HCT116 (cell line): Measurements from ENCODE around the gene ARID5A. TPM values are rescaled to one million over a fixed set of nuclear protein-coding genes. Genes with fewer than 3 reads are reported as not detected.

Experiments used
- ATAC-seq: fragments of 200-7000 bp; cut with Tn5 transposase; 2 replicates; pipeline ENCODE4 v1.9.1; 2020; ENCODE audit warnings: mild to moderate bottlenecking, moderate library complexity
- BruUV-seq: library from RNA; stranded (reverse); fragments of 400-500 nt; replicated peaks from 2 replicates; lab custom pipeline; 2021; lab: Mats Ljungman, UMichigan
- CTCF ChIA-PET: fragments of 300-600 bp; sonication (Branson Sonifier 250); formaldehyde crosslinking; loops from one replicate; lab custom pipeline; 2021; ENCODE audit warnings: antibody characterized with exemption; lab: Charles Lee
- POLR2A ChIA-PET: fragments of 300-600, 350-600 bp; sonication (Branson Sonifier 250); formaldehyde crosslinking; loops from one replicate; lab custom pipeline; 2021; ENCODE audit warnings: antibody characterized with exemption; lab: Charles Lee
- RAD21 ChIA-PET, 2 experiments: fragments of 300-600 bp; sonication (Branson Sonifier 250); formaldehyde crosslinking; loops; one replicate each; lab custom pipeline; 2023; ENCODE audit warnings: low total read pairs in 2 of 2; ENCODE audit not compliant: uncharacterized antibody in 2 of 2, unreplicated experiment in 2 of 2, low non-redundant PET in 1 of 2; lab: Charles Lee
- DNase-seq: peaks from one replicate; pipeline ENCODE4 v3.0.0-alpha.2; 2010; ENCODE audit warnings: low read depth, low spot score
- H2AFZ ChIP-seq: fragments of 200-600 bp; shearing (Covaris generic), sonication (generic); 2 replicates; pipeline ENCODE4 v1.6.1; 2017; ENCODE audit warnings: low read depth, mixed run types, mixed read lengths, antibody characterized with exemption, low read length; ENCODE audit not compliant: poor library complexity, severe bottlenecking
- H3K27ac ChIP-seq: 2 replicates; pipeline ENCODE4 v1.5.1; 2012; ENCODE audit warnings: low read depth, low read length
- H3K27me3 ChIP-seq: fragments of 200-600 bp; sonication (generic); 2 replicates; pipeline ENCODE4 v1.6.1; 2016; ENCODE audit warnings: mixed run types, low read length, mixed read lengths; ENCODE audit not compliant: insufficient read depth
- H3K36me3 ChIP-seq, 2 experiments: fragments of 200-500 bp in 1 of 2; fragments of 200-600 bp in 1 of 2; sonication (Bioruptor generic) in 1 of 2; sonication (generic) in 1 of 2; 2 replicates each; pipeline versions ENCODE4 v1.5.1 to v1.6.1; 2014 to 2016; ENCODE audit warnings: low read length in 2 of 2, inconsistent platforms in 1 of 2, mixed read lengths in 1 of 2, mixed run types in 1 of 2; ENCODE audit not compliant: insufficient read depth in 2 of 2, control insufficient read depth in 1 of 2
- H3K4me1 ChIP-seq, 2 experiments: fragments of 200-600 bp in 1 of 2; sonication (generic) in 1 of 2; 2 replicates each; pipeline versions ENCODE4 v1.5.1 to v1.6.1; 2012 to 2017; ENCODE audit warnings: low read length in 2 of 2, inconsistent platforms in 1 of 2, mild to moderate bottlenecking in 1 of 2, mixed read lengths in 1 of 2, mixed run types in 1 of 2, moderate library complexity in 1 of 2; ENCODE audit not compliant: insufficient read depth in 2 of 2, control insufficient read depth in 1 of 2
- H3K4me2 ChIP-seq: fragments of 200-600 bp; sonication (generic); 2 replicates; pipeline ENCODE4 v1.6.1; 2017; ENCODE audit warnings: mixed run types, low read length, mixed read lengths
- H3K4me3 ChIP-seq, 2 experiments: fragments of 200-600 bp in 1 of 2; sonication (generic) in 1 of 2; replicated peaks in 1 of 2; 2 replicates each; pipeline ENCODE4 v1.5.1; 2011 to 2016; ENCODE audit warnings: low read length in 2 of 2, control low read depth in 1 of 2, low read depth in 1 of 2, mild to moderate bottlenecking in 1 of 2, mixed read lengths in 1 of 2, mixed run types in 1 of 2
- H3K79me2 ChIP-seq: fragments of 200-600 bp; sonication (generic); 2 replicates; pipeline ENCODE4 v1.6.1; 2017; ENCODE audit warnings: mild to moderate bottlenecking, mixed run types, low read length, moderate library complexity, mixed read lengths; ENCODE audit not compliant: insufficient read depth
- H3K9ac ChIP-seq: fragments of 200-600 bp; sonication (generic); 2 replicates; pipeline ENCODE4 v1.6.1; 2016; ENCODE audit warnings: low read length, mixed read lengths
- H3K9me2 ChIP-seq: fragments of 200-600 bp; sonication (generic), shearing (Covaris generic); 2 replicates; pipeline ENCODE4 v1.6.1; 2017; ENCODE audit warnings: mixed run types, mild to moderate bottlenecking, moderate library complexity; ENCODE audit not compliant: insufficient read depth
- H3K9me3 ChIP-seq, 2 experiments: fragments of 200-500 bp in 1 of 2; fragments of 200-600 bp in 1 of 2; sonication (Bioruptor generic) in 1 of 2; sonication (generic) in 1 of 2; 2 replicates each; pipeline ENCODE4 v1.6.1; 2014 to 2017; ENCODE audit warnings: low read length in 2 of 2, mixed read lengths in 2 of 2, inconsistent platforms in 1 of 2, low read depth in 1 of 2, mild to moderate bottlenecking in 1 of 2, mixed run types in 1 of 2, moderate library complexity in 1 of 2; ENCODE audit not compliant: control insufficient read depth in 1 of 2, insufficient read depth in 1 of 2
- H4K20me1 ChIP-seq: fragments of 200-600 bp; sonication (generic), shearing (Covaris generic); 2 replicates; pipeline ENCODE4 v1.6.1; 2017; ENCODE audit warnings: mixed run types, mild to moderate bottlenecking, moderate library complexity; ENCODE audit not compliant: insufficient read depth
- CEBPB ChIP-seq: IDR thresholded peaks from 2 replicates; pipeline ENCODE4 v1.6.1; 2012; ENCODE audit warnings: low read depth
- EZH2 ChIP-seq: fragments of 200-600 bp; sonication (generic); IDR thresholded peaks from 2 replicates; pipeline ENCODE4 v1.6.1; 2017; ENCODE audit warnings: antibody characterized with exemption, mixed run types
- EZH2phosphoT487 ChIP-seq: fragments of 200-600 bp; IDR thresholded peaks from 2 replicates; pipeline ENCODE4 v1.6.1; 2018; ENCODE audit warnings: antibody characterized with exemption, borderline replicate concordance
- SP1 ChIP-seq: IDR thresholded peaks from 2 replicates; pipeline ENCODE4 v1.6.1; 2012; ENCODE audit warnings: low read depth
- SRF ChIP-seq: IDR thresholded peaks from 2 replicates; pipeline ENCODE4 v1.6.1; 2012; ENCODE audit warnings: low read depth
- TCF7L2 ChIP-seq: IDR thresholded peaks from 2 replicates; pipeline ENCODE4 v1.7.0; 2011; ENCODE audit warnings: borderline replicate concordance, inconsistent platforms; ENCODE audit not compliant: insufficient read depth, insufficient read length; ENCODE audit errors: extremely low read depth
- ZFX ChIP-seq: fragments of 450-650 bp; IDR thresholded peaks from 2 replicates; pipeline ENCODE4 v1.6.1; 2017
- ZNF274 ChIP-seq: fragments of 200-500 bp; sonication (Bioruptor generic); IDR thresholded peaks from 2 replicates; pipeline ENCODE4 v1.6.1; 2014; ENCODE audit warnings: mild to moderate bottlenecking, low read depth, low read length, inconsistent platforms
- intact Hi-C: fragments of 100-400 bp; cut with micrococcal nuclease; formaldehyde crosslinking; loops from 2 replicates; pipeline ENCODE4 v1.10.0; 2022
- total RNA-seq: library from RNA; stranded (reverse); gene quantifications from one replicate; pipeline ENCODE4 v1.2.1, GENCODE V29; 2021; ENCODE audit not compliant: unreplicated experiment
- TF ChIP-seq, protein P1 (sequence below): IDR thresholded peaks from 2 replicates; pipeline ENCODE4 v1.6.1; 2012

ARID5A gene
- total RNA-seq, 1 experiment from 2014 or later = 8.2 TPM

DNA sequence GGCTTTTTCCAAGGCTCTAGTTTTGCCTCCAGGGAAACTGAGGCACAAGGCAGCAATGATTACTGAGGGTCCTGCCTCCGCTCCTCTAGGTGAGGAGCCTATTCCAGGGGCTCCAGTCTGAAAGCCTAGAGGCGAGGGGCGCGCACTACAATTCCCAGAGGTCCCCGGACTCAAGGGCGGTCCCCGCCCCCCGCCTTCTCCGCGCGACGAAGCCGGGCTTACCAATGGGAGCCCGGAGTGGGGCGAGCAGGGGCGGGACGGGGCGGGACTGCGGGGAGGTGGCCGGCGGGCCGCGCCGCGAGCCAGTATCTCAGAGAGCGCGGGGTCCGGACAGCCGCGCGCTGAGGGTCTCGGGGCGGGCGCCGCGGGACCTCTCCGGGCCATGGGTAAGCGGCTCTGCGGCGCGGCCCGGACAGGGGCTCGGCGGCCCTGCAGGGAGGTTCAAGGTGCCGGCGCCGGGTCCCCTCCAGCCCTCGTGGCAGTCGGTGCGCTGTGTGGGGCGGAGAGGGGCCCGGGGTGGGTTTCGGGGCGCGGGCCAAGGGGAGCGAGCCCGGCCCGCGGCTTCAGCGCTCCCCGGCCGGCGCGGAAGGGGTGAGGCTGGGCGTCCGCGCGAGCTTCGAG, at the start of gene ARID5A (continued):
- TF ChIP-seq EZH2phosphoT487 (no peak), ZFX (peak; percentile 44; the same call in 1 of the 2 replicates), ZNF274 (no peak), CEBPB (no peak)
- TF ChIP-seq, protein P1, sequence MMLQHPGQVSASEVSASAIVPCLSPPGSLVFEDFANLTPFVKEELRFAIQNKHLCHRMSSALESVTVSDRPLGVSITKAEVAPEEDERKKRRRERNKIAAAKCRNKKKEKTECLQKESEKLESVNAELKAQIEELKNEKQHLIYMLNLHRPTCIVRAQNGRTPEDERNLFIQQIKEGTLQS = no peak
- TF ChIP-seq, all 23 proteins: peak for 6

DNA sequence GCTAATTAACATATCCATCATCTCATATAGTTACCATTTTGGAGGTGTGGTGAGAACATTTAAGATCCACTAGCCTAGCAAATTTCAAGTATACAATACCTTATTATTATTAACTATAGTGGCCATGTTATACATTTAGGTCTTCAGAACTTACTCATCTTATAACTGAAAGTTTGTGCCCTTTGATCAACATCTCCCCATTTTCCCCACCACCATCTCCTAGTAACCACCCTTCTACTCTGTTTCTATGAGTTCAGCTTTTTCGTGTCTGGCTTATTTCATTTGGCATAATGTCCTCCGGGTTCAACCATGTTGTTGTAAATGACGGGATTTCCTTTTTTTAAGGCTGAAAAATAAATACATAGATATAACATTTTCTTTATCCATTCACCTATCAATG, 47.3 kb upstream of the ARID5A start:
- H3K79me2 ChIP-seq = no peaks in the 10 kb centered on the region
- TF ChIP-seq, protein P1 = no peak
- no peak for TF ChIP-seq EZH2phosphoT487
- no peak for TF ChIP-seq TCF7L2
- no peak for TF ChIP-seq ZFX
- no peak for TF ChIP-seq SP1
- no peak for TF ChIP-seq EZH2
- no peak for TF ChIP-seq CEBPB
- TF ChIP-seq SRF = no peak
- TF ChIP-seq, all 23 proteins: peak for 0
- intact Hi-C loops = no loop called here
- Histone ChIP-seq H3K4me2 (no peak overlapping the region), H3K27ac (no peak overlapping the region), H3K9me3 (no peaks in the 10 kb centered on the region; a peak in 1 of 4 replicates), H4K20me1 (no peaks in the 10 kb centered on the region), H3K4me3 (no peak overlapping the region), H3K9ac (no peak overlapping the region), H3K27me3 (no peaks in the 10 kb centered on the region), H3K4me1 (peaks cover 18 to 22% of the 10 kb centered on the region in 2 experiments), H3K9me2 (no peaks in the 10 kb centered on the region), H3K36me3 (no peaks in the 10 kb centered on the region), H2AFZ (no peak overlapping the region)
- ChIA-PET POLR2A (no interaction called here), CTCF (no interaction called here), RAD21 (no interaction called here)
- DNase-seq (no peak), ATAC-seq (no peak)
- no TSS peak for BruUV-seq
